Measurements from ENCODE around the gene CPLANE1.
"Not testable (repeated sequence)": the region's sequence is repeated elsewhere in the genome, so short reads cannot be mapped to it uniquely, and the experiment has no call there.

The CPLANE1 gene

DNA sequence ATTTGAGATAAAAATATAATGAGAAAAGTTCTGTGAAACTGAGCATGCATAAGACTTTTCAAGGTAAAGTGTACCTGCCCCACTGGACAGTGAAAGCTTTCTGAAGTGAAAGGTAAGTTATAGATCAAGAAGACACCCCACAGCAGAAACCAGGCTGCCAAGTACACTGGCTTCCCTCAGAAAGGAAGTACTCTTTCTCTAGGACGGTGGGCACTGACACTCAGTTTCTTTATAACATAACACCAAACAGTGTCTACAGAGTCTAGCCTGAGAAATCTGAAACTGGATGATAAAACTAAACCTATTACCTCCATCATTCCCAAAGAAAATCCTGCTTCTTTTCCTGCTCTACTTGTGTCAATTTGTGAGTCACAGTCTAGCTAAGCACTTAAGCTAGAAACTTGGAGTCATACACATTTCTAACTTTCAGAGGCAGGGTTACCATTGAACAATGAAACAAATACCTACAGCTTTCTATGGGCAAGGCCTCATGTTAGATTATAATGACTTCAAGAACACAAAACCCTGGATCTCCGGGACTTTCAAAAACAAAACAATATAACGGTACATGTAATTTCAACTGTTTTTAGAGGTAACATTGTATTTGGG is 136.7 kb downstream of the CPLANE1 start:
- DNase-seq = no peak

DNA sequence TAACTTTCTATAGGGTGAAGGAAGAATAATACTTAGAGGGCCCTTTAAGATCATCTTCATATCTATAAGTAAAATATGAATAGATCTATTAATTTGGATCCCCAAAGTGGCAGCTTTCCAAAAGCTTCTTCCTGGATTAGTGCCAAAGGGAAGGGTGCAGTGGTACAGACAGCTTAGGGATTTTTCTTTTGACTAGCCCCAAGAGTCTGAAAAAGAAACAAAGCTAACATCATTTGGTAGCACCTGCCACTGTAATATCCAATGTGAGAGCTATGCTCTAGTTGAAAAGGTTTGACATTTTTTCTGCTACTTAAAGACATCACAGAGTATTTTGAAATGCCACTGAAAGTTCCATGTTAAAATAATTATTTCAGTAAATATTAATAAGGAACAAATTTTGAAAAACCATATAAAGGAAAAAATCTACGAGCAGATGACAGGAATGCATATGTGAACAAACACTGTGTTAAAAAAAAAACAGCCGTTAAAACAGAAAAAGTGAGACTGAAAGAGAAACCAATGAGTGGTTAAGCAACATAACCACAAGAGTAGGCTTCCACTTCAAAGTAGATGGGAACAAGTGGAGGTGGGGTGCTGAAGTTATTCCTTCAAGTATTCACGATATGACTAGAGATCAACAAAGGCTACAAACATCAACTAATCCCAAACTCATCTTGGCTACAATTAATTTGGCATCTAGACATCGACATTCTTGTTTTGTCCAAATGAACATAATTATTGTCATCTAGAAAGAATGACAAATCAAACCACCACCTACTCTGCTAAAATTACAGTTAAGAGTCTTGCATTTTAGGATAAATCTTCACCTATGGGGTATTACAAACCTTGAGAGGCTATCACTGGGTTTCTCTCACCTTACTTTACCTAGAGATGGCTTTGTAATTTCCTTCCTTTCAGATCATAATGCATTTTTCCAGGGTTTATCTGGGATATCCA is 137.5 kb downstream of the CPLANE1 start:
- DNase-seq = peak in 1 of 2 donors; percentile 21

DNA sequence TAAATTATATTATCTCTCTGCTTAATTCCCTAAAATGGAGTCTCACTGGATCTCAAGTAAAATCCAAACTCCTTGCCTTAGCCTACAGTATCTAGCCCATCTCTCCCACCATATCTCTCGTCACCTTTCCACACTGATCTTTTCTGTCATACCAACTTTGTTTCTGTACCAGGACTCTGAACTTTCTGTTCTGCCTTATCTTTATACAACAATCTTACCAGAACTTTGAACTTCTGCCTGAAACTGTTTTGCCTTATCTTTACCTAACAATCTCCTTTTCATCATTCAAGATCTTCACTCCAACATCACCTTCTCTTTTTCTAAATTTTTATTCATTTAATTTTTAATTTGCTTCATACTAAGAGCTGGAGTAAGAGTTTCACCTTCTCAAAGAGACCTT is 139.0 kb downstream of the CPLANE1 start:
- DNase-seq = no peak

DNA sequence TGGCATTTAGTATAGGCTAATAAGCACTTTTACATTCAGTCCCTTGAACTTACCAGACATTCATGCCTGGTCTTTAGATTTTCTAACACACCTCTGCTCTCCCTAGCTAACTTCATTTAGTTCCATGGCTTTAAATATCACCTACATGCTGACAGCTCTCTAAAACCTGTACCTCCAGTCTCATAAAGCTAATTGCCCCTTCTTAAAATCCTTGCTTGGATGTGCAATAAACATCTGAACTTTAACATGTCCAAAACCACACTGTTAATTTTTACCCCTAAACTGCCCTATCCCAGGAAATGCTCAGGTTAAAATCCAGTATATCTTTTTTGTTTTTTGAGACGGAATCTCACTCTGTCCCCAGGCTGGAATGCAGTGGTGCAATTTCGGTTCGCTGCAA is 139.8 kb downstream of the CPLANE1 start:
- no peak for DNase-seq

DNA sequence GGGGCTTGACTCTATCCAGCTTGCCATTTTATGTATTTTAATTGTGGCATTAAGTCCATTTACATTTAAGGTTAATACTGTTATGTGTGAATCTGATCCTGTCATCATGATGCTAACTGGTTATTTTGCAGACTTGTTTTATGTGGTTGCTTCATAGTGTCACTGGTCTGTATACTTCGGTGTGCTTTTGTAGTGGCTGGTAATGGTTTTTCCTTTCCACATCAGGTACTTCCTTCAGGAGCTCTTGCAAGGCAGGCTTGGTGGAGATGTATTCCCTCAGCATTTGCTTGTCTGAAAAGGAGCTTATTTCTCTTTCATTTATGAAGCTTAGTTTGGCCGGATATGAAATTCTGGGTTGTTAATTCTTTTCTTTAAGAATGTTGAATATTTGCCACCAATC is 145.9 kb downstream of the CPLANE1 start:
- DNase-seq = no peak

DNA sequence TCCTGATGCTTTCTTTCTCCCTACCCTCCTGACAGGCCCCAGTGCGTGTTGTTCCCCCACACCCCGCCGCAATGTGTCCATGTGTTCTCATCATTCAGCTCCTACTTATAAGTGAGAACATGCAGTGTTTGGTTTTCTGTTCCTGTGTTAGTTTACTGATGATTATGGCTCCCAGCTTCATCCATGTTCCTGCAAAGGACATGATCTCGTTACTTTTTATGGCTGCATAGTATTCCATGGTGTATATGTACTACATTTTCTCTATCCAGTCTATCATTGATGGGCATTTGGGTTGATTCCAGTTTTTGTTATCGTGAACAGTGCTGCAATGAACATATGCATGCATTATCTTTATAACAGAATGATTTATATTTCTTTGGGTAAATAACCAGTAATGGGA is 149.9 kb downstream of the CPLANE1 start:
- not testable (repeated sequence) for DNase-seq

DNA sequence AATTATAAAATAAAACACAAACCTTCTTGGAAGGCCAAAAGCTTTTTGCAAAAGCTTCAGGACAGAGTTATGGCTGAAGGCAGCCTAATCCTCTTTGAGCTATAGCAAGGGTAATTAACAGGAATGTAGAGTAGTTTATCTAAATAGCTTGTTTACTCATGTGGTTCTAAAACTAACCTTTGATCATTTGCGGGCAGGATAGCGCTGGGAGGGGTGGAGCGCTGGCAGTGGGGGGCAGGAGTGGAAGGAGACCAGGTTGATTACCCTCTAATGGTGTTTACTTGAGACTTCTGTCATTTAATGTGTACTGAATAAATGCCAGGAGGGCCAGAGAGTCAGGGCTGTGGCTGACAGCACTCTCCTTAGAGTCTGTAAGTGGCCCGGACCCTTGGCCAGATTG is 155.4 kb downstream of the CPLANE1 start:
- not testable (repeated sequence) for DNase-seq

DNA sequence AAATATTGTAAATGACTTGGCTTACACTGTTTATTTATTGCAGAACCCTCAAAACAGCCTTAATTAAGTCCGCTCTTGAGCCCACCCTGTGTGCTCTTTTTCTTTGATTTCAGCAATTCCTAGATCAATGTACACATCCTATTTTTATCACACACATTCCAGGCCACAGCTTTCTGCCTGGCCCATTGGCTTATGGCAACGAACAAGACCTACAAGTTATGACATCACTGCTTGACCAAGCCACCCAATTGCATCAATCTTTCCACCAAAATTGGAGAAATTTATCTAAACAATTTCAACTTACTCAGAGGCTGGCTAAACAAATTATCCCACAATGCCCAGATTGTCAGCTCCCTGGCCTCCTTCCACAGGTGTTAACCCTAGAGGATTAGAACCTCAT is 158.4 kb downstream of the CPLANE1 start:
- no peak for DNase-seq

DNA sequence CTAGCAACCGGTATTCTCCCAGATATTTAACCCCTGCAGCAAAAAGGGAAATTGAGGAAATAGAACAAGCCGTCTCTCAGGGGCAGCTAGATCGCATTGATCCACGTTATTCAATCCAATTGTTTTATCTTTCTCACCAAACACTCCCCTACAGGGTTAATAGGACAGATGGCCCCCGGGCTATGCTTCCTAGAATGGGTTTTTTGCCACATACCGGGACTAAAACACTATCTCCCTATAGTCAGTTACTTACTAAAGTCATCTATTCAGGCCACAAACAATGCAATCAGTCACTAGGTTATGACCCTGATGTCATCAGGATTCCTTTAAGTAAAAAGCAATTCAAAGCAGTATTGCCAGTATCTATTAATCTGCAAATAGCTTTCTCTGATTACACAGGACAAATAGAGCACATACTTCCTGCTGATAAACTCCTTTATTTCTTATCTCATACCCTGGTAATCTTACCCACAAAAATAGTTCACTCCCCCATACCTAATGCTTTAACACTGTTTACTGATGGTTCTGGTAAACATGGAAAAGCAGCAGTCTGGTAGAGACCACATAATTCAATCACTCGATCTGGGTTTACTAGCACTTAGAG is 159.0 kb downstream of the CPLANE1 start:
- no peak for DNase-seq

GRCh38 chr5:37088009-37088408 is 161.2 kb downstream of the CPLANE1 start:
- DNase-seq = no peak

DNA sequence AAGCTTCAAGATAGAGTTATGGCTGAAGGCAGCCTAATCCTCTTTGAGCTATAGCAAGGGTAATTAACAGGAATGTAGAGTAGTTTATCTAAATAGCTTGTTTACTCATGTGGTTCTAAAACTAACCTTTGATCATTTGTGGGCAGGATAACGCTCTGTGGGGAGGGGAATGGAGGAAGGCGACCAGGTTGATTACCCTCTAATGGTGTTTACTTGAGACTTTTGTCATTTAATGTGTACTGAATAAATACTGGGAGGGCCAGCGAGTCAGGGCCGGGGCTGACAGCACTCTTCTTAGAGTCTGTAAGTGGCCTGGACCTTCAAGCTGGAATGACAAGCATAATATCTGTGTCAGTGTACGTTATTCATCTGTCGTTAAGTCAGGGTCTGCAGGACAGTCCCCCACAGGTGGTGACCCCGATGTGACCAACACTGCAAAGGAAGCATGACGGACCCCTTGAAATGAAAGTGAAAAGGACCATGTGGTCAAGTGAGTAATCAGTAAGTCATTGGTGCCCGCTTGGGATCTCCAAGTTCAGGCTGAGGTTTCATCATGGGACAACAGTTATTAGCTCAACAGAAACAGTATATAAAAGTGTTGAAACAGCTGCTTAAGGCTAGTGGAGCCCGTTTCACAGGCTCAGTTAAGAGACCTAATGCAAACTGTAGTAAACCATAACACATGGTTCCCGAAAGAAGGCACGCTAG is 162.6 kb downstream of the CPLANE1 start:
- DNase-seq = no peak

DNA sequence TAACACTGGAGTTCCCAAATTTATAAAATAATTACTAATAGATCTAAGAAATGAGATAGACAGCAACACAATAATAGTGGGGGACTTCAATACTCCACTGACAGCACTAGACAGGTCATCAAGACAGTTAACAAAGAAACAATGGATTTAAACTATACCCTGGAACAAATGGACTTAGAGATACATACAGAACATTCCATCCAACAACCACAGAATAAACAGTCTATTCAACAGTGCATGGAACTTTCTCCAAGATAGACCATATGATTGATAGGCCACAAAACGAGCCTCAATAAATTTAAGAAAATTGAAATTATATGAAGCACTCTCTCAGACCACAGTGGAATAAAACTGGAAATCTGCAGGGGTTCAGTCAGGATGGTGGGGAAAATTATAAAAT is 163.2 kb downstream of the CPLANE1 start:
- DNase-seq = not testable (repeated sequence)

- not testable (repeated sequence) for DNase-seq
Observed at GRCh38 chr5:37082977-37083376, 166.2 kb downstream of the CPLANE1 start.

DNA sequence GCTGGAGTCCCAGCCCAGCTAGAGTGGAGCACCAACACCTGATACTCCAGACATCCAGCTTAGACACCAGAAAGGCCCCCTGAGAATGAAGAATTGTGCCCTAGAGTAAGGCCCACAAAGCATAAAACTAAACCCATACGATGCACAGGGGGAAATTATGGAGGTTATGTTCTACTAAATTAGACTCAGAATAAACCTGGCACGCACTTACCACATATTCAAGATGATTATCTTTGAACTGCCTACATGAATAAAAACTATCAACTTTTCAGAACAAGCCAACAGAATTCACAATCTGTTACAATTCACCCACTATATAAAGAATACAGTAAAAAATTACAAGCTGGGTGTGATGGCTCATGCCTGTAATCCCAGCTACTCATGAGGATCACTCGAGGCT is 168.5 kb downstream of the CPLANE1 start:
- DNase-seq = no peak

GRCh38 chr5:37077146-37077545 is 172.0 kb downstream of the CPLANE1 start:
- no peak for DNase-seq

DNA sequence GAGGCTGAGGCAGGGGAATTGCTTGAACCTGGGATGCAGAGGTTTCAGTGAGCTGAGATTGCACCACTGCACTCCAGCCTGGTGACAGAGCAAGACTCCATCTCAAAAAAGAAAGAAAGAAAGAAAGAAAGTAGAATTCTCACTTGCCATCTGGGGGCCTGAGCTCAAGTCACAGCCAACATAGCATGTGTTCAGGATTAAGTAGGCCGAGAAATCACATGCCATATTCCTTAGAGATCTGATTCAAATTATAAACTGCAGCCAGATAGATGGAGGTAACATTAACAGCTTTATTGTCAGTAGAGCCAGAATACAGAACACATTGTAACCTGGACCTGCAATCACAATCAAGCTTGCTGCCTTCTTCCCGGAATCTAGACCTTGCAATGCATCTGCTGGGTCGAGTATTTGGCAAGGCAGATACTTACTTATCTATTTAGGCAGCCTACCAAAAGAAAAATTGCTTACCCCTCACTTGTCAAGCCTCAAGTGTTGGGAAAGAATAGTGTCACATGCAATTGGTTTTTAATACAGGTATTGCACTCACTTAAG is 173.7 kb downstream of the CPLANE1 start:
- DNase-seq = no peak

DNA sequence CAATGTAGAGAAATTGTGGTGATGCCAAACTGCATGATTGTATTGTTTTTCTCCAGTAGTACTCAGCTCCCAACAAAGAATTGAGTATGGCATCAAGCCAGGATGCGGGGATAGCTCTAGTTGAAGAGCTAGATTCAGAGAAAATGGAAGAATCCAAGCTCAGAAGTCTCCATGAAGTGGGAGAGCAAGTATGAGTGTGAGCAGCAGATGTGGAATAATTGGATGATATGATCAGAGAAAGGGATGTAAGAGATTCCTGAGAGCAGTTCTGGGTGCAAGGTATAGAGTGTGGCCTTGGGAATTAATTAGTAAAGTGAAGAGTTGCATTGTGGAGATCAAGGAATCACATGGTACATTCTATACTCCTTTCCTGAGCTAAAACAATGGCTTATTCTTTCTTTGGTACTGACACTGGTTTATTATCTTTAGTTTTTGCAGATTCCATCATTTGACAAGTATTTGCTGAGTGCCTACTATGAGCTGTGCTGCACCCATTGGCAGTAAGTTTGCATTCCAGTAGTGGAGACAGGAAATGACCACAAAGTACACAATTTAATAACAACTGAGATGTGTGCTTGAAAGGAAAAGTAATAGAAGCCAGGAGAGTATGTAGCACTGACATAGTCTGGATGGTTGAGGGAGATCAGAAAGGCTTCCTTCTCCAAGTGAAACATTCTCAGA is 177.1 kb downstream of the CPLANE1 start:
- no peak for DNase-seq

- no peak for DNase-seq
Observed at GRCh38 chr5:37071487-37071886, 177.7 kb downstream of the CPLANE1 start.

DNA sequence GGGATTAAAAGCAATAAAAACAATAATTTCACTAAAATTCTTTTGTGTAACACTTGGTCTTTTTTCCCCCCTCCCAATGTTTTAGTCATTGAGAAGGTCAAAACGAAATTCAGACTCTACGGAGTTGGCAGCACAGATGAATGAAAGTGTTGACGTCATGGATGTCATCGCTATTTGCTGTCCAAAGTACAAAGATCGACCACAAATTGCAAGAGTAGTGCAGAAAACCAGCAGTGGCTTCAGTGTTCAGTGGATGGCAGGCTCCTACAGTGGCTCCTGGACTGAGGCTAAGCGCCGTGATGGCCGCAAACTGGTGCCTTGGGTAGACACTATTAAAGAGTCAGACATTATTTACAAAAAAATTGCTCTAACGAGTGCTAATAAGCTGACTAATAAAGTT is 184.7 kb downstream of the CPLANE1 start:
- DNase-seq = no peak

DNA sequence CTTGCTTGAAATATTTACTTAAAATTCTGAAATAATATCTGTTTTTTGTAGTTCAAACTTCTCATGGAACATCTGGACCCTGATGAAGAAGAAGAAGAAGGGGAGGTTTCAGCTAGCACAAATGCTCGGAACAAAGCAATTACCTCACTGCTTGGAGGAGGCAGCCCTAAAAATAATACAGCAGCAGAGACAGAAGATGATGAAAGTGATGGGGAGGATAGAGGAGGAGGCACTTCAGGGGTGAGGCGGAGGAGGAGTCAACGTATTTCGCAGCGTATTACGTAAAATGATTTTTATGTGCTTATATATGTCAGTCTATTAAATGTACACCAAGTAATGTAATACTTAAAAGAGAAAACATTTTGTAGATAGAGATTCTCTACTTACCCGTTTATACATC is 185.4 kb downstream of the CPLANE1 start:
- DNase-seq = no peak

- DNase-seq = no peak
Observed at GRCh38 chr5:37060030-37060429, 189.1 kb downstream of the CPLANE1 start.

DNA sequence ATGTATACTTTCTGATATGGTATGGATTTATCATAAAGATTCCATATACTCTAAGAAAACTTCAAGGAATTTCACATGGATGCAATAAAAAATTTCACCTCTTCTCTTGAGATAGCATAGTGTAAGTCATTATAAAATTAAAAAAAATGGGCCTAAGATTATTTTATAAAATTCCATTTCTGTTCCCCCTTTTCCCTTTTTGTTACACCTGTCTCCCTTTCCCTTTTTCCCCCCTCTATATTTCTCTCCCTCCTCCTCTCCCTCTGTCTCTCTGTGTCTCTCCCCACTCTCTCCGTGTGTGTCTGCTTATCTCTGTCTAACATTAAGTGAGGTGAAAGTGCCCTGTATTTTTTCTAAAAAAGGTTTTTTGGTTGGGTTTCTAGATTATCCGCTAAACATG is 192.4 kb downstream of the CPLANE1 start:
- DNase-seq = no peak
